K562 (cell line): ENCODE measurements around the gene PEX6. TPM values are rescaled to one million over a fixed set of nuclear protein-coding genes. Genes with fewer than 3 reads are reported as not detected.

Source experiments
- ASH1L ChIP-seq: fragments of 450-650 bp; IDR thresholded peaks from 2 replicates; pipeline ENCODE4 v1.6.1; 2018; ENCODE audit warnings: borderline replicate concordance, mild to moderate bottlenecking, low read depth; ENCODE audit not compliant: partially characterized antibody
- ATF4 ChIP-seq: fragments of 450-650 bp; formaldehyde crosslinking; IDR thresholded peaks from 2 replicates; pipeline ENCODE4 v1.4.0; 2022; ENCODE audit warnings: mild to moderate bottlenecking, moderate library complexity
- CCNT2 ChIP-seq: IDR thresholded peaks from 2 replicates; pipeline ENCODE4 v1.6.1; 2011; ENCODE audit warnings: borderline replicate concordance, low read depth, mild to moderate bottlenecking, moderate library complexity, mixed read lengths, low read length; ENCODE audit not compliant: insufficient read length; ENCODE audit errors: extremely low read depth
- CREB1 ChIP-seq, 2 experiments: sonication (generic) in 1 of 2; formaldehyde crosslinking in 1 of 2; IDR thresholded peaks; 2 replicates each; pipeline versions ENCODE4 v1.6.1 to v1.8.0; 2012 to 2022; ENCODE audit warnings: inconsistent platforms in 1 of 2, mild to moderate bottlenecking in 1 of 2, missing genetic modification reagents in 1 of 2, moderate library complexity in 1 of 2
- DDX20 ChIP-seq: fragments of 450-650 bp; IDR thresholded peaks from 2 replicates; pipeline ENCODE4 v1.6.1; 2016; ENCODE audit warnings: missing genetic modification characterization, low read depth, mild to moderate bottlenecking, missing compliant biosample characterization, moderate library complexity
- EP400 ChIP-seq: fragments of 450-650 bp; IDR thresholded peaks from 2 replicates; pipeline ENCODE4 v1.6.1; 2017; ENCODE audit warnings: antibody characterized with exemption, mild to moderate bottlenecking, moderate library complexity
- FOXP4 ChIP-seq: sonication (generic); formaldehyde crosslinking; IDR thresholded peaks from 2 replicates; pipeline ENCODE4 v1.8.0; 2022; ENCODE audit warnings: mild to moderate bottlenecking, missing genetic modification reagents, borderline replicate concordance
- GABPB2 ChIP-seq: fragments of 250-450 bp; sonication (Bioruptor Pico); conservative IDR thresholded peaks from 2 replicates; pipeline ENCODE4 v1.5.1; 2021; ENCODE audit warnings: mild to moderate bottlenecking
- HMGN3 ChIP-seq: IDR thresholded peaks from 2 replicates; pipeline ENCODE4 v1.6.1; 2011; ENCODE audit warnings: borderline replicate concordance, low read depth, mild to moderate bottlenecking, mixed read lengths, low read length; ENCODE audit not compliant: insufficient read length; ENCODE audit errors: extremely low read depth
- HNRNPH1 ChIP-seq: fragments of 200-400 bp; formaldehyde crosslinking; optimal IDR thresholded peaks from 2 replicates; pipeline ENCODE3; 2017; ENCODE audit warnings: low read depth, mild to moderate bottlenecking, low read length, moderate library complexity
- NCOA4 ChIP-seq: fragments of 450-650 bp; IDR thresholded peaks from 2 replicates; pipeline ENCODE4 v1.6.1; 2018; ENCODE audit warnings: mild to moderate bottlenecking; ENCODE audit not compliant: partially characterized antibody
- POLR2A ChIP-seq: fragments of 450-650 bp; conservative IDR thresholded peaks from 2 replicates; pipeline ENCODE4 v1.6.1; 2016
- PTTG1 ChIP-seq: fragments of 450-650 bp; IDR thresholded peaks from 2 replicates; pipeline ENCODE4 v1.6.1; 2016; ENCODE audit warnings: low read depth, mild to moderate bottlenecking, missing genetic modification characterization, missing compliant biosample characterization
- SIX5 ChIP-seq, 2 experiments: IDR thresholded peaks; 2 replicates each; pipeline ENCODE4 v1.6.1; 2011; ENCODE audit warnings: low read length in 2 of 2, borderline replicate concordance in 1 of 2, low read depth in 1 of 2, mild to moderate bottlenecking in 1 of 2, moderate library complexity in 1 of 2; ENCODE audit not compliant: insufficient read depth in 1 of 2
- SMARCC2 ChIP-seq: fragments of 450-650 bp; IDR thresholded peaks from 2 replicates; pipeline ENCODE4 v1.6.1; 2017; ENCODE audit warnings: antibody characterized with exemption, moderate library complexity, mild to moderate bottlenecking, low read depth
- STAG1 ChIP-seq: sonication (generic); formaldehyde crosslinking; IDR thresholded peaks from 2 replicates; pipeline ENCODE4 v1.5.0; 2020; ENCODE audit warnings: missing genetic modification reagents, borderline replicate concordance
- STAT5B ChIP-seq: fragments of 250-450 bp; sonication (Bioruptor Pico); IDR thresholded peaks from 2 replicates; pipeline ENCODE4 v1.8.0; 2021; ENCODE audit warnings: mild to moderate bottlenecking, inconsistent platforms
- ZNF75A ChIP-seq: fragments of 450-650 bp; formaldehyde crosslinking; IDR thresholded peaks from 2 replicates; pipeline ENCODE4 v1.4.0; 2020; ENCODE audit warnings: mild to moderate bottlenecking
- polyA plus RNA-seq, 8 experiments: library from polyadenylated mRNA; depleted of rRNA in 4 of 8; stranded (reverse) in 5 of 8; unstranded in 3 of 8; fragments of >200 nt; fragmentation: Nextera tagmentation in 2 of 8; fragmentation: Illumina TruSeq in 1 of 8; extraction: Ambion mirVana in 2 of 8; extraction: Trizol in 1 of 8; gene quantifications; 2 replicates each; pipeline versions ENCODE4 v1.2.1 to v1.2.3, GENCODE V29; 2011 to 2014; ENCODE audit warnings: inconsistent platforms in 1 of 8, missing spikeins in 1 of 8
- total RNA-seq, 7 experiments: library from RNA; depleted of rRNA in 6 of 7; stranded (reverse); fragments of >200 nt in 6 of 7; fragmentation: Illumina TruSeq in 2 of 7; extraction: Trizol in 2 of 7; gene quantifications; 2 replicates each; pipeline versions ENCODE4 v1.2.1 to v1.2.3, GENCODE V29; 2011 to 2021; ENCODE audit warnings: low replicate concordance in 1 of 7
- TF ChIP-seq, protein P1 (sequence below): sonication (generic); formaldehyde crosslinking; IDR thresholded peaks from 2 replicates; pipeline ENCODE4 v1.8.0; 2023; ENCODE audit warnings: missing genetic modification reagents, mild to moderate bottlenecking, borderline replicate concordance

The PEX6 gene
- total and polyA plus RNA-seq, 9 of the 15 experiments (the other 6 are each of a cell fraction or from before 2014, with no cell fraction given): 0.17 to 20.8 (median 6.9) TPM

DNA sequence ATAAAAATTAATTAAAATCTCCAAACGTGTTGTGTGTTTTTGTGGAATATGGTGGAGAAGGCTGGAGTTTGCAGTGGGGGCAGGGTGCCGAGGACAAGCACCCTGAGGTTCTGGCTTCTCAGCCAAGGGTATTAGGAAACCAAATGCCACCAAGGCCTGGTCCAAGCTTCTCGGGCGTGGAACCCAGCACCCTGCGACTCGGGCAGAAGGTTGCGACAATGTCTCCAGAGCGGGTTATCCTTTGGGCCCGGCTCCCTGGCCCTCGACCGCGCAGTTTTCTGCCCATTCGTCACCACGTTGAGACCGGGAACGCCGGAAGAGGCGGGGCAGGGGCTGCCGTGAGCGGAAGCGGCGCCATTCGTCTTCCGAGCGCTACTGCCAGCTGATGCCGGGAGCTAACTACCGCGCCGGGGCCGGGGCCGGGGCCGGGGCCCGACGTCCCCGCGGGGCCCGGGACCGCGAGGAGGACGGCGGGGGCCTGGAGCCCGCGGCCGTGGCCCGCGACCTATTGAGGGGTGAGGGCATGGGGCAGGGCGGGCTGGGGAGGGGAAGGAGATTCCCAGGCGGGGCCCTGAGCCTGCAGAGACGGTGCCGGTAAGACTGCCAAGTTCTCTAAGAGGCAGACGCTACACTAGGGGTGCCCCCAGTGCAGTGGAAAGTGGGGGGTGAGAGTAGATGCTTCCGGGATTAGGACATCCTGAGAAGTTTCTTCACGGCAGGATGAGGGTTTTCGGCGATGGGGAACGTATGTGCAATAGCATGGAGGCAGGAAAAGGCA lies 42.5 kb upstream of the PEX6 start, which contains the start of gene RRP36 (continued):
- TF ChIP-seq STAT5B (CRISPR knock-in tag): no peak
- peak; percentile 87 for TF ChIP-seq POLR2A
- no peak for TF ChIP-seq SIX5 (IDR thresholded peaks at IDR 0.05; ENCODE audit: borderline replicate concordance in 1 of 2, insufficient read depth in 1 of 2, low read depth in 1 of 2, low read length in 2 of 2)
- TF ChIP-seq GABPB2 (CRISPR knock-in tag): peak; percentile 54; the same call in 1 of the 2 replicates
- TF ChIP-seq ZNF75A (CRISPR knock-in tag): no peak
- TF ChIP-seq DDX20 (tag): no peak
- TF ChIP-seq SMARCC2: no peak
- TF ChIP-seq CCNT2: peak; percentile 77
- no peak for TF ChIP-seq ATF4
- no peak for TF ChIP-seq PTTG1
- TF ChIP-seq HNRNPH1: no peak
- TF ChIP-seq NCOA4: no peak
- TF ChIP-seq CREB1 (IDR thresholded peaks at IDR 0.05): no peak; the same call in 1 of the 2 replicates
- no peak; the same call in 1 of the 2 replicates for TF ChIP-seq CREB1 (CRISPR knock-in tag; IDR thresholded peaks at IDR 0.05)
- TF ChIP-seq, protein P1, sequence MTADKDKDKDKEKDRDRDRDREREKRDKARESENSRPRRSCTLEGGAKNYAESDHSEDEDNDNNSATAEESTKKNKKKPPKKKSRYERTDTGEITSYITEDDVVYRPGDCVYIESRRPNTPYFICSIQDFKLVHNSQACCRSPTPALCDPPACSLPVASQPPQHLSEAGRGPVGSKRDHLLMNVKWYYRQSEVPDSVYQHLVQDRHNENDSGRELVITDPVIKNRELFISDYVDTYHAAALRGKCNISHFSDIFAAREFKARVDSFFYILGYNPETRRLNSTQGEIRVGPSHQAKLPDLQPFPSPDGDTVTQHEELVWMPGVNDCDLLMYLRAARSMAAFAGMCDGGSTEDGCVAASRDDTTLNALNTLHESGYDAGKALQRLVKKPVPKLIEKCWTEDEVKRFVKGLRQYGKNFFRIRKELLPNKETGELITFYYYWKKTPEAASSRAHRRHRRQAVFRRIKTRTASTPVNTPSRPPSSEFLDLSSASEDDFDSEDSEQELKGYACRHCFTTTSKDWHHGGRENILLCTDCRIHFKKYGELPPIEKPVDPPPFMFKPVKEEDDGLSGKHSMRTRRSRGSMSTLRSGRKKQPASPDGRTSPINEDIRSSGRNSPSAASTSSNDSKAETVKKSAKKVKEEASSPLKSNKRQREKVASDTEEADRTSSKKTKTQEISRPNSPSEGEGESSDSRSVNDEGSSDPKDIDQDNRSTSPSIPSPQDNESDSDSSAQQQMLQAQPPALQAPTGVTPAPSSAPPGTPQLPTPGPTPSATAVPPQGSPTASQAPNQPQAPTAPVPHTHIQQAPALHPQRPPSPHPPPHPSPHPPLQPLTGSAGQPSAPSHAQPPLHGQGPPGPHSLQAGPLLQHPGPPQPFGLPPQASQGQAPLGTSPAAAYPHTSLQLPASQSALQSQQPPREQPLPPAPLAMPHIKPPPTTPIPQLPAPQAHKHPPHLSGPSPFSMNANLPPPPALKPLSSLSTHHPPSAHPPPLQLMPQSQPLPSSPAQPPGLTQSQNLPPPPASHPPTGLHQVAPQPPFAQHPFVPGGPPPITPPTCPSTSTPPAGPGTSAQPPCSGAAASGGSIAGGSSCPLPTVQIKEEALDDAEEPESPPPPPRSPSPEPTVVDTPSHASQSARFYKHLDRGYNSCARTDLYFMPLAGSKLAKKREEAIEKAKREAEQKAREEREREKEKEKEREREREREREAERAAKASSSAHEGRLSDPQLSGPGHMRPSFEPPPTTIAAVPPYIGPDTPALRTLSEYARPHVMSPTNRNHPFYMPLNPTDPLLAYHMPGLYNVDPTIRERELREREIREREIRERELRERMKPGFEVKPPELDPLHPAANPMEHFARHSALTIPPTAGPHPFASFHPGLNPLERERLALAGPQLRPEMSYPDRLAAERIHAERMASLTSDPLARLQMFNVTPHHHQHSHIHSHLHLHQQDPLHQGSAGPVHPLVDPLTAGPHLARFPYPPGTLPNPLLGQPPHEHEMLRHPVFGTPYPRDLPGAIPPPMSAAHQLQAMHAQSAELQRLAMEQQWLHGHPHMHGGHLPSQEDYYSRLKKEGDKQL (CRISPR knock-in tag): no peak
- TF ChIP-seq EP400: peak; percentile 77
- no peak for TF ChIP-seq FOXP4 (CRISPR knock-in tag)
- TF ChIP-seq ASH1L: no peak
- no peak for TF ChIP-seq STAG1 (CRISPR knock-in tag)
- TF ChIP-seq HMGN3: peak; percentile 83
